ENCODE results near the gene LRP2.
"Not testable (repeated sequence)": the region's sequence is repeated elsewhere in the genome, so short reads cannot be mapped to it uniquely, and the experiment has no call there.

LRP2 gene

DNA sequence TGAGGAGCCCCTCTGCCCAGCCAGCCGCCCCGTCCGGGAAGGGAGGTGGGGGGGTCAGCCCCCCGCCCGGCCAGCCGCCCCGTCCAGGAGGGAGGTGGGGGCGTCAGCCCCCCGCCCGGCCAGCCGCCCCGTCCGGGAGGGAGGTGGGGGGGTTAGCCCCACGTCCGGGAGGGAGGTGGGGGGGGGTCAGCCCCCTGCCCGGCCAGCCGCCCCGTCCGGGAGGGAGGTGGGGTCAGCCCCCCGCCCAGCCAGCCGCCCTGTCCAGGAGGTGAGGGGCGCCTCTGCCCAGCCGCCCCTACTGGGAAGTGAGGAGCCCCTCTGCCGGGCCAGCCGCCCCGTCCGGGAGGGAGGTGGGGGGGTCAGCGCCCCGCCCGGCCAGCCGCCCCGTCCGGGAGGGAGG is 34.5 kb downstream of the LRP2 start:
- not testable (repeated sequence) for H3K36me3 ChIP-seq (ENCODE audit: control insufficient read depth, insufficient read depth, low read length); H3K9me3 ChIP-seq (ENCODE audit: control insufficient read depth, low read length); H3K4me3 ChIP-seq (ENCODE audit: extremely low read depth, insufficient read depth, low read length, poor library complexity, severe bottlenecking); H3K27ac ChIP-seq (ENCODE audit: low read depth, low read length, severe bottlenecking); H3K4me1 ChIP-seq (ENCODE audit: control insufficient read depth, insufficient read depth, low read length, poor library complexity, severe bottlenecking)
- WGBS, 2 experiments (ENCODE audit: insufficient coverage in 2 of 2): no CpG with 5 or more reads among the region's 33 CpGs

DNA sequence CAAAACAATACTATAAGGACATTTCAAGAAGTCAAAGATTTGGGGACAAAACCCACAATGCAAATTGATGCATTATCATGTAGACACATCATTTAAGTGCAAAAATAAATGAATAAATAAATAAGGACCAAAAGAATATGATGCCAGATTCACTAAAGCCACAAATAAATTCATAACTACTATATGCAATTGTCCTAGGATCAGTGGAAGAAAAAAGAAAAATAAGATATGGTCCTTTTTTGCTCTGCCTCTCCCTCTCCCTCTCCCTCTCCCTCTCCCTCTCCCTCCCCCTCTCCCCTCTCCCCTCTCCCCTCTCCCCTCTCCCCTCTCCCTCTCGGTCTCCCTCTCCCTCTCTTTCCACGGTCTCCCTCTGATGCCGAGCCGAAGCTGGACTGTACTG is 36.4 kb downstream of the LRP2 start:
- H3K9me3 ChIP-seq (ENCODE audit: control insufficient read depth, low read length); H3K36me3 ChIP-seq (ENCODE audit: control insufficient read depth, insufficient read depth, low read length); H3K4me3 ChIP-seq (ENCODE audit: extremely low read depth, insufficient read depth, low read length, poor library complexity, severe bottlenecking); H3K4me1 ChIP-seq (ENCODE audit: control insufficient read depth, insufficient read depth, low read length, poor library complexity, severe bottlenecking); H3K27ac ChIP-seq (ENCODE audit: low read depth, low read length, severe bottlenecking): not testable (repeated sequence)
- no CpG with 5 or more reads among the region's 4 CpGs for WGBS, 2 experiments (ENCODE audit: insufficient coverage in 2 of 2)

- peaks cover 7% of the 10 kb centered on the region for H3K4me1 ChIP-seq (ENCODE audit: control insufficient read depth, insufficient read depth, low read length, poor library complexity, severe bottlenecking)
- no peaks in the 10 kb centered on the region for H3K9me3 ChIP-seq (ENCODE audit: control insufficient read depth, low read length)
- no peaks in the 10 kb centered on the region for H3K36me3 ChIP-seq (ENCODE audit: control insufficient read depth, insufficient read depth, low read length)
- no peak overlapping the region for H3K4me3 ChIP-seq (ENCODE audit: extremely low read depth, insufficient read depth, low read length, poor library complexity, severe bottlenecking)
- 40 to 89% methylated on average over 2 of the region's 5 CpGs for WGBS, 2 experiments (ENCODE audit: insufficient coverage in 2 of 2)
- peak overlapping the region; percentile 25 for H3K27ac ChIP-seq (ENCODE audit: low read depth, low read length, severe bottlenecking)
Measured at GRCh38 chr2:169324581-169325260, 37.6 kb downstream of the LRP2 start.

DNA sequence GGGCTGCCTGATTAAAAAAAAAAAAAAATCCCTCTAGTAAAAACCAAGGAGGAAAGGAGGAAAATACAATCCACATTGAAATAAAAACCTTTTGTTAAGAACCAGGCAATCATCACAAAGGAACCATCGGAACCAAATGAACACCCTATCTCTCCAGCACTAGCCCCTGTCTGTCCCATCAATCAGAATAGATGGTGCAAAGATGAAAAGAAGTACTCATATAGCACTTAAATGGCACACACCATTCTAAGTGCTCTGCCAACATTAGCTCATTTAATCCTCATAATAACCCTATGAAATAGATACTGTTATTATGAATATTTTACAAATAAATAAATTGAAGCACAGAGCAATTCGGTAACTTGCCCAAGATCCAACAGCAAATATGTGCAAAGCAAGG is 38.5 kb downstream of the LRP2 start:
- WGBS, 2 experiments (ENCODE audit: insufficient coverage in 2 of 2): 100% methylated on average over 1 of the region's 2 CpGs
- no peaks in the 10 kb centered on the region for H3K36me3 ChIP-seq (ENCODE audit: control insufficient read depth, insufficient read depth, low read length)
- H3K4me1 ChIP-seq (ENCODE audit: control insufficient read depth, insufficient read depth, low read length, poor library complexity, severe bottlenecking): peaks cover 7% of the 10 kb centered on the region
- no peak overlapping the region for H3K4me3 ChIP-seq (ENCODE audit: extremely low read depth, insufficient read depth, low read length, poor library complexity, severe bottlenecking)
- H3K9me3 ChIP-seq (ENCODE audit: control insufficient read depth, low read length): no peaks in the 10 kb centered on the region
- no peak overlapping the region for H3K27ac ChIP-seq (ENCODE audit: low read depth, low read length, severe bottlenecking)

DNA sequence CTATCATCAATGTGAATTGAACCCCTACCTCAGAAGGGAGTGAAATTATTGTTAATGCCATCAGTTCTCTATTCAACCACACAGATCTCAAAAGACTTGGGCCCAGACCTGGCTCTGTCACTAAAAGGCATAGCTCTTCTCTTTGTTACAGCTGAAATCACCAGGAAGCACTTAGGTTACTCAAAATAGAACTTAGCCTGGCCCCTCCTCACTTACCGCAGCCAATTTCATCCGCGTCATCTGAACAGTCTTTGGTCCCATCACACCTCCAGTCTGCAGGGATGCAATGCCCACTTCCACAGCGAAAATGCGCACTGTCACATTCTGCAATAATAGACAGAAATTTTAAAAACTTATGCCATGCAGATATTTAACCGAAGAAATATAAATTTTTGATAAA is 41.8 kb downstream of the LRP2 start:
- no peak overlapping the region for H3K4me3 ChIP-seq (ENCODE audit: extremely low read depth, insufficient read depth, low read length, poor library complexity, severe bottlenecking)
- no peaks in the 10 kb centered on the region for H3K9me3 ChIP-seq (ENCODE audit: control insufficient read depth, low read length)
- H3K27ac ChIP-seq (ENCODE audit: low read depth, low read length, severe bottlenecking): no peak overlapping the region
- H3K36me3 ChIP-seq (ENCODE audit: control insufficient read depth, insufficient read depth, low read length): no peaks in the 10 kb centered on the region
- peaks cover 7% of the 10 kb centered on the region for H3K4me1 ChIP-seq (ENCODE audit: control insufficient read depth, insufficient read depth, low read length, poor library complexity, severe bottlenecking)
- WGBS, 2 experiments (ENCODE audit: insufficient coverage in 2 of 2): 83 to 89% methylated on average over 1 to 3 of the region's 6 CpGs

- Histone ChIP-seq H3K9me3 (ENCODE audit: control insufficient read depth, low read length) (no peaks in the 10 kb centered on the region), H3K4me1 (ENCODE audit: control insufficient read depth, insufficient read depth, low read length, poor library complexity, severe bottlenecking) (no peaks in the 10 kb centered on the region), H3K36me3 (ENCODE audit: control insufficient read depth, insufficient read depth, low read length) (no peaks in the 10 kb centered on the region), H3K27ac (ENCODE audit: low read depth, low read length, severe bottlenecking) (no peak overlapping the region), H3K4me3 (ENCODE audit: extremely low read depth, insufficient read depth, low read length, poor library complexity, severe bottlenecking) (no peak overlapping the region)
- 92 to 96% methylated on average over 3 of the region's 3 CpGs for WGBS, 2 experiments (ENCODE audit: insufficient coverage in 2 of 2)
Measured at GRCh38 chr2:169315357-169315756, 47.0 kb downstream of the LRP2 start.

- not testable (repeated sequence) for H3K4me1 ChIP-seq (ENCODE audit: control insufficient read depth, insufficient read depth, low read length, poor library complexity, severe bottlenecking); H3K9me3 ChIP-seq (ENCODE audit: control insufficient read depth, low read length); H3K27ac ChIP-seq (ENCODE audit: low read depth, low read length, severe bottlenecking); H3K4me3 ChIP-seq (ENCODE audit: extremely low read depth, insufficient read depth, low read length, poor library complexity, severe bottlenecking); H3K36me3 ChIP-seq (ENCODE audit: control insufficient read depth, insufficient read depth, low read length)
- WGBS, 2 experiments (ENCODE audit: insufficient coverage in 2 of 2): 80 to 89% methylated on average over 2 to 3 of the region's 5 CpGs
Measured at GRCh38 chr2:169308349-169308748, 54.0 kb downstream of the LRP2 start.

DNA sequence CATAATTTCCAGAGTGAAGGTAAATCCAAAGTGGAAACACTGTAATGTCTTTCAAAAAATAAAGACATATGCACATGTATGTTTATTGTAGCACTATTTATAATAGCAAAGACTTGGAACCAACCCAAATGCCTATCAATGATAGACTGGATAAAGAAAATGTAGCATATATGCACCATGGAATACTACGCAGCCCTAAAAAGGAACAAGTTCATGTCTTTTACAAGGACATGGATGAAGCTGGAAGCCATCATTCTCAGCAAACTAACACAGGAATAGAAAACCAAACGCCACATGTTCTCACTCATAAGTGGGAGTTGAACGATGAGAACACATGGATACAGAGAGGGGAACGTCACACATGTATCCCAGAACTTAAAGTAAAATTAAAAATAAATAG is 57.6 kb downstream of the LRP2 start:
- H3K36me3 ChIP-seq (ENCODE audit: control insufficient read depth, insufficient read depth, low read length); H3K9me3 ChIP-seq (ENCODE audit: control insufficient read depth, low read length); H3K4me1 ChIP-seq (ENCODE audit: control insufficient read depth, insufficient read depth, low read length, poor library complexity, severe bottlenecking); H3K4me3 ChIP-seq (ENCODE audit: extremely low read depth, insufficient read depth, low read length, poor library complexity, severe bottlenecking); H3K27ac ChIP-seq (ENCODE audit: low read depth, low read length, severe bottlenecking): not testable (repeated sequence)
- no CpG with 5 or more reads among the region's 4 CpGs for WGBS, 2 experiments (ENCODE audit: insufficient coverage in 2 of 2)

DNA sequence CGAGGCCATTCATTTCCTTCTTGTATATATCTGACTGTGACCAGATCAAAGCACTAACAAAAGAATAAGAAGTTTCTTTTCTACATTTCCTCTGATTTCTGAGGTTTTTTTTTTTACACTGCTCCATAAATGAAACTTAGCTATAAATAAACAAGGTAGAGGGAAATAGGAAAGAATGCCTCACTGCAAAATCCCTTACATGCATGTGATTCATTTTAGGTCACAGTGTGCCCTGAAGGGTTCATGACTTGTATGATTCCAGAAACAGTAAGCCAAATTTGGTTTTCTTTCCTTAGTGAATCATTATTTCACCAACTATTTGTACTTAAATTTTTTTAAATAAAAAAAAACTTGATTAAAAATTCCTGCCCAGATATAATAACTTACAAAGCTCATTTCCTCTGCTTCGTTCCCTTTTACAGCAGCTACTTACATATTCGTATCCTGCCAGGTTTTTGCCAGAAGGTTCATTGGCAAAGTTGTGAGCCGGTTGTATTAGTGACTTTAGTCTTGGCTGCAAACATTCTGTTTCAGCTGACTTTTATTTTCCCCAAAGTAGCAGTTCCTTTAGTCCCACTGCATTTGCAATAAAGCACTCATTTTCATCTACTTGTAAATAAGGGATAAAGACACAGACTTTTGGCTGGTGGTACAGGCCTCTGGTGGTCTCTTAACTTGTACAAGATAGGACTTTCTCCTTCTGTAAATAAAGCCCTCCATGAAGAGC is 58.6 kb downstream of the LRP2 start:
- WGBS, 2 experiments (ENCODE audit: insufficient coverage in 2 of 2): 60 to 100% methylated on average over 1 of the region's 4 CpGs

DNA sequence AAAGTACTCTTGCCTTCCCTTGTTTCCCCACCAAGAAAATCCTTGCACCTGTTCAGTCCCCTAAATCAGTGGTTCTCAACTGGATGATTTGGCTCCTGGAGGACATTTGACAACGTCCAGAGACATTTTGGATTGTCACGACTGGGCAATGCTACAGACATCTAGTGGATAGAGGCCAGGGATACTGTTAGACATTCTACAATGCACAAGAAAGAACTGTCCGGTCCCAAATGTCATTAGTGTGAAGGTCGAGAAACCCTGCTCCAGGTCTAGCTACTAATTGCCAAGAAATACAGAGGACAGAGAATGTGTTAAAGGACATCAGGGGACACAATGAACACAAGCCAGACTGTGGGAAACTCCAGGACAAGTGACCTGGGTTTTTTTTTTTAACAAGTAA is 60.0 kb downstream of the LRP2 start:
- WGBS, 2 experiments (ENCODE audit: insufficient coverage in 2 of 2): 75 to 91% methylated on average over 4 of the region's 4 CpGs

More for the DNA sequence above, 58.6 kb downstream of the LRP2 start:
- no peaks in the 10 kb centered on the region for H3K9me3 ChIP-seq (ENCODE audit: control insufficient read depth, low read length)
- H3K4me3 ChIP-seq (ENCODE audit: extremely low read depth, insufficient read depth, low read length, poor library complexity, severe bottlenecking): no peak overlapping the region
- no peaks in the 10 kb centered on the region for H3K36me3 ChIP-seq (ENCODE audit: control insufficient read depth, insufficient read depth, low read length)
- no peak overlapping the region for H3K27ac ChIP-seq (ENCODE audit: low read depth, low read length, severe bottlenecking)
- no peaks in the 10 kb centered on the region for H3K4me1 ChIP-seq (ENCODE audit: control insufficient read depth, insufficient read depth, low read length, poor library complexity, severe bottlenecking)

GRCh38 chr2:169301596-169302335 is 60.6 kb downstream of the LRP2 start:
- 71 to 79% methylated on average over 2 of the region's 4 CpGs for WGBS, 2 experiments (ENCODE audit: insufficient coverage in 2 of 2)
- no peaks in the 10 kb centered on the region for H3K4me1 ChIP-seq (ENCODE audit: control insufficient read depth, insufficient read depth, low read length, poor library complexity, severe bottlenecking)
- H3K27ac ChIP-seq (ENCODE audit: low read depth, low read length, severe bottlenecking): no peak overlapping the region
- no peaks in the 10 kb centered on the region for H3K36me3 ChIP-seq (ENCODE audit: control insufficient read depth, insufficient read depth, low read length)
- no peak overlapping the region for H3K4me3 ChIP-seq (ENCODE audit: extremely low read depth, insufficient read depth, low read length, poor library complexity, severe bottlenecking)
- H3K9me3 ChIP-seq (ENCODE audit: control insufficient read depth, low read length): no peaks in the 10 kb centered on the region

More for the DNA sequence above, 60.0 kb downstream of the LRP2 start:
- Histone ChIP-seq H3K4me3 (ENCODE audit: extremely low read depth, insufficient read depth, low read length, poor library complexity, severe bottlenecking) (no peak overlapping the region), H3K9me3 (ENCODE audit: control insufficient read depth, low read length) (no peaks in the 10 kb centered on the region), H3K4me1 (ENCODE audit: control insufficient read depth, insufficient read depth, low read length, poor library complexity, severe bottlenecking) (no peaks in the 10 kb centered on the region), H3K36me3 (ENCODE audit: control insufficient read depth, insufficient read depth, low read length) (no peaks in the 10 kb centered on the region), H3K27ac (ENCODE audit: low read depth, low read length, severe bottlenecking) (no peak overlapping the region)
